ENCODE measurements around the gene LDLRAD2. TPM values are rescaled to one million over a fixed set of nuclear protein-coding genes. Genes with fewer than 3 reads are reported as not detected.

Gene LDLRAD2
- total RNA-seq, 6 experiments from 2014 or later = not detected

GRCh38 chr1:21865609-21865942, 53.5 kb downstream of the LDLRAD2 start:
- TF ChIP-seq, protein P1, sequence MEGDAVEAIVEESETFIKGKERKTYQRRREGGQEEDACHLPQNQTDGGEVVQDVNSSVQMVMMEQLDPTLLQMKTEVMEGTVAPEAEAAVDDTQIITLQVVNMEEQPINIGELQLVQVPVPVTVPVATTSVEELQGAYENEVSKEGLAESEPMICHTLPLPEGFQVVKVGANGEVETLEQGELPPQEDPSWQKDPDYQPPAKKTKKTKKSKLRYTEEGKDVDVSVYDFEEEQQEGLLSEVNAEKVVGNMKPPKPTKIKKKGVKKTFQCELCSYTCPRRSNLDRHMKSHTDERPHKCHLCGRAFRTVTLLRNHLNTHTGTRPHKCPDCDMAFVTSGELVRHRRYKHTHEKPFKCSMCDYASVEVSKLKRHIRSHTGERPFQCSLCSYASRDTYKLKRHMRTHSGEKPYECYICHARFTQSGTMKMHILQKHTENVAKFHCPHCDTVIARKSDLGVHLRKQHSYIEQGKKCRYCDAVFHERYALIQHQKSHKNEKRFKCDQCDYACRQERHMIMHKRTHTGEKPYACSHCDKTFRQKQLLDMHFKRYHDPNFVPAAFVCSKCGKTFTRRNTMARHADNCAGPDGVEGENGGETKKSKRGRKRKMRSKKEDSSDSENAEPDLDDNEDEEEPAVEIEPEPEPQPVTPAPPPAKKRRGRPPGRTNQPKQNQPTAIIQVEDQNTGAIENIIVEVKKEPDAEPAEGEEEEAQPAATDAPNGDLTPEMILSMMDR (IDR thresholded peaks at IDR 0.05) = no peak
- no peak for TF ChIP-seq POLR2A (IDR thresholded peaks at IDR 0.05)
- DNase-seq (no peak), ATAC-seq (no peak)
- Histone ChIP-seq H3K27ac (no peak overlapping the region), H3K27me3 (no peaks in the 10 kb centered on the region), H3K36me3 (no peaks in the 10 kb centered on the region), H3K9me3 (no peaks in the 10 kb centered on the region), H3K4me1 (no peaks in the 10 kb centered on the region), H3K4me3 (no peak overlapping the region)
- intact Hi-C loops (cut with DNase I) = no loop called here
- WGBS (ENCODE audit: insufficient coverage, low coverage, low lambda C conversion rate, missing lambda C conversion rate) = 60% methylated on average over 1 of the region's 7 CpGs

- ATAC-seq (no peak), DNase-seq (no peak)
- no peak overlapping the region for H3K27ac ChIP-seq
Measured at GRCh38 chr1:21865943-21866706, 54.1 kb downstream of the LDLRAD2 start.

DNA sequence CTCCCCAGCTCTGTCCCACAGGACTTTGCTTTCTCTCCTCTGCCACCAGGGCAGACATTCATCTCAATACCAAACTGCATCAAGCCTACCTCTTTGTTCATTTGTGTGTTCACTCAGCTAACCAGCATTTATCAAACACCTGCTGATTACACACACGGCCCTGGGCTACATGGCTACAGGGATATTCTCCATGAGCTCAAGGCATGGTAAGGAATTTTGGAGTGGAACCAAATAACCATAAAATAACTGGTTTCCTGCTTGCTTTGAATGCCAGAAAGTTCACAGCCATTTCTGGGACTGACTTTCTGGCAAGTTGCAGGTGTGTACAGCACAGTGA, 54.6 kb downstream of the LDLRAD2 start:
- no peak for TF ChIP-seq POLR2A (IDR thresholded peaks at IDR 0.05)
- TF ChIP-seq, protein P1 (IDR thresholded peaks at IDR 0.05) = no peak
- no peak overlapping the region for H3K27ac ChIP-seq
- 42% methylated on average over 1 of the region's 1 CpG for WGBS (ENCODE audit: insufficient coverage, low coverage, low lambda C conversion rate, missing lambda C conversion rate)

More at GRCh38 chr1:21865943-21866706, 54.1 kb downstream of the LDLRAD2 start:
- 50% methylated on average over 1 of the region's 11 CpGs for WGBS (ENCODE audit: insufficient coverage, low coverage, low lambda C conversion rate, missing lambda C conversion rate)
- H3K9me3 ChIP-seq = no peaks in the 10 kb centered on the region
- no peaks in the 10 kb centered on the region for H3K27me3 ChIP-seq
- TF ChIP-seq, protein P1 (IDR thresholded peaks at IDR 0.05) = no peak
- TF ChIP-seq POLR2A (IDR thresholded peaks at IDR 0.05) = no peak
- H3K4me1 ChIP-seq = no peaks in the 10 kb centered on the region
- H3K36me3 ChIP-seq = no peaks in the 10 kb centered on the region
- intact Hi-C loops (cut with DNase I) = no loop called here
- no peak overlapping the region for H3K4me3 ChIP-seq

GRCh38 chr1:21867451-21867996, 55.5 kb downstream of the LDLRAD2 start:
- no peak overlapping the region for H3K4me3 ChIP-seq
- DNase-seq = no peak
- no peaks in the 10 kb centered on the region for H3K36me3 ChIP-seq
- H3K27me3 ChIP-seq = no peaks in the 10 kb centered on the region
- intact Hi-C loops (cut with DNase I) = no loop called here
- H3K27ac ChIP-seq = no peak overlapping the region
- no peak for TF ChIP-seq POLR2A (IDR thresholded peaks at IDR 0.05)
- TF ChIP-seq, protein P1 (IDR thresholded peaks at IDR 0.05) = no peak
- no peak for ATAC-seq
- WGBS (ENCODE audit: insufficient coverage, low coverage, low lambda C conversion rate, missing lambda C conversion rate) = 88% methylated on average over 3 of the region's 5 CpGs
- no peaks in the 10 kb centered on the region for H3K4me1 ChIP-seq
- no peaks in the 10 kb centered on the region for H3K9me3 ChIP-seq

More for the DNA sequence above, 54.6 kb downstream of the LDLRAD2 start:
- Histone ChIP-seq H3K4me3 (no peak overlapping the region), H3K27me3 (no peaks in the 10 kb centered on the region), H3K9me3 (no peaks in the 10 kb centered on the region), H3K36me3 (no peaks in the 10 kb centered on the region), H3K4me1 (no peaks in the 10 kb centered on the region)
- no peak for ATAC-seq
- intact Hi-C loops (cut with DNase I) = no loop called here
- no peak for DNase-seq
